Kidney epithelial cell (primary cell): ENCODE data around the gene BMPER. TPM values are rescaled to one million over a fixed set of nuclear protein-coding genes. Genes with fewer than 3 reads are reported as not detected.

Experiments
- DNase-seq: peaks from one replicate; pipeline ENCODE4 v3.0.0-alpha.2; 2010; ENCODE audit warnings: low read depth
- H3K27me3 ChIP-seq: 2 replicates; pipeline ENCODE4 v1.6.0; 2011; ENCODE audit warnings: low read length; ENCODE audit not compliant: control insufficient read depth, insufficient read depth
- H3K36me3 ChIP-seq: 2 replicates; pipeline ENCODE4 v1.5.1; 2011; ENCODE audit warnings: low read length; ENCODE audit not compliant: control insufficient read depth, insufficient read depth
- H3K4me3 ChIP-seq: 2 replicates; pipeline ENCODE4 v1.5.1; 2011; ENCODE audit warnings: low read depth, mild to moderate bottlenecking, control low read depth, low read length
- CTCF ChIP-seq: IDR thresholded peaks from 2 replicates; pipeline ENCODE4 v1.5.1; 2011; ENCODE audit warnings: mild to moderate bottlenecking, moderate library complexity, low read length, control low read depth, inconsistent platforms; ENCODE audit not compliant: insufficient read depth, poor library complexity, severe bottlenecking
- total RNA-seq: library from RNA; depleted of rRNA; stranded (reverse); fragments of >200 nt; gene quantifications from 2 replicates; pipeline ENCODE4 v1.2.3, GENCODE V29; 2015

BMPER gene
- total RNA-seq, 1 donor from 2014 or later, result 0.04 TPM

GRCh38 chr7:33903791-33904680, 1.3 kb upstream of the BMPER start:
- Histone ChIP-seq H3K27me3 (peaks cover 22% of the 10 kb centered on the region), H3K36me3 (no peaks in the 10 kb centered on the region), H3K4me3 (peak overlapping the region; percentile 59)
- DNase-seq, result no peak
- no peak for TF ChIP-seq CTCF

- Histone ChIP-seq H3K36me3 (no peaks in the 10 kb centered on the region), H3K27me3 (peaks cover 22% of the 10 kb centered on the region), H3K4me3 (peak overlapping the region; percentile 59)
- TF ChIP-seq CTCF, result no peak
- DNase-seq, result no peak
Measured at GRCh38 chr7:33904681-33905388, 504 bp upstream of the BMPER start.

- peaks cover 22% of the 10 kb centered on the region for H3K27me3 ChIP-seq
- no peak for TF ChIP-seq CTCF
- H3K4me3 ChIP-seq, result no peak overlapping the region
- no peaks in the 10 kb centered on the region for H3K36me3 ChIP-seq
- no peak for DNase-seq
Measured at GRCh38 chr7:33906697-33907096, 1.4 kb downstream of the BMPER start.

GRCh38 chr7:33907625-33908024, 2.3 kb downstream of the BMPER start:
- Histone ChIP-seq H3K36me3 (no peaks in the 10 kb centered on the region), H3K4me3 (no peak overlapping the region), H3K27me3 (peaks cover 22% of the 10 kb centered on the region)
- no peak for DNase-seq
- no peak for TF ChIP-seq CTCF

- TF ChIP-seq CTCF, result no peak
- peaks cover 16% of the 10 kb centered on the region for H3K27me3 ChIP-seq
- no peaks in the 10 kb centered on the region for H3K36me3 ChIP-seq
- no peak overlapping the region for H3K4me3 ChIP-seq
- DNase-seq, result no peak
Measured at GRCh38 chr7:33909318-33909717, 4.0 kb downstream of the BMPER start.
